NCI-H1092 treated with DMSO at 0.1 percent for 48 hours (cell line): ENCODE measurements around the gene MYADM.
"Not testable (repeated sequence)": the region's sequence is repeated elsewhere in the genome, so short reads cannot be mapped to it uniquely, and the experiment has no call there.

Experiments used
- DNase-seq: peaks from one replicate; lab custom pipeline; 2025; lab: John Stamatoyannopoulos, UW

MYADM gene

DNA sequence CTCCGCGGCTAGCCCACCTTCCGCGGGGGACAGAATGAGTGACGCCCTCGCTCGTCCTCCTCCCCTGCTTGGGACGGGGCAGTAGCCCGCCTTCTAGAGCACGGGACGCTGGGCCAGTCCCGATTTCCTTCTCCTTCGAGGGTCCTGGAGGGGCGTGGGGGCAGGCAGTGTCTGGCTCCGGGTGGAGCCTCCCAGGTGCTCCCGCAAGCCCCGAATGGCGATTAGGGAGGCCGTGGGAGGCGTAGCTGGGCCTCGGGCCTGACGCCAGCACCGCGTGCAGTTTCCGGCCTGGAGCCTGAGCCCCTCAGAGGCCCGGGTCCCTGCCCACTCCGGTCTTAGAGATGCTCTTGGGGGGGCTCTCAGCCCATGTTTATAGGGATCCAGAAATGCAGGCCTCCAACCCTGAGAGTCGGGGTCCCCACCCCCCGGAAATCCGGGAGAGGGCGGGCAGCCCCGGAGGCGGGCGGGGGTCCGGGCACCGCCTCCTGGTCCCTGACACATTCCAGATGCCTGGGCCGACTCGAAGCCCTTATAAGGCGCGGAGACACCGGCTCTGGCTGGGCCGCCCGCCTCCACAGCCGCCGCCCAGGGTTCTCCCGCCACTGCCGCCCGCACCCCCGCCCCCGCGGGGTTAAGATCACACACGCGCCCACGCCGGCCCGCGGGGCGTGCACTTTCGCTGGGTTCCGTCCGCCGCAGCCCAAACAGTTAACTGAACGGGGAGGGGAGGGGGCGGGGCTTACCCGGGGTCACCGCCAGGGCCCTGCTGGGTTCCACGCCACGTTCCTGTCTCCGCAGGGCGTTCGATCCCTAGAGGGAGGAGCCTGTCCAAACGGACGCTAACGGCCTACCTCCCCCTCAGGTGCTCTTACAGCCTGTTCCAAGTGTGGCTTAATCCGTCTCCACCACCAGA lies 1.5 kb downstream of the MYADM start:
- DNase-seq, result peak; percentile 27

DNA sequence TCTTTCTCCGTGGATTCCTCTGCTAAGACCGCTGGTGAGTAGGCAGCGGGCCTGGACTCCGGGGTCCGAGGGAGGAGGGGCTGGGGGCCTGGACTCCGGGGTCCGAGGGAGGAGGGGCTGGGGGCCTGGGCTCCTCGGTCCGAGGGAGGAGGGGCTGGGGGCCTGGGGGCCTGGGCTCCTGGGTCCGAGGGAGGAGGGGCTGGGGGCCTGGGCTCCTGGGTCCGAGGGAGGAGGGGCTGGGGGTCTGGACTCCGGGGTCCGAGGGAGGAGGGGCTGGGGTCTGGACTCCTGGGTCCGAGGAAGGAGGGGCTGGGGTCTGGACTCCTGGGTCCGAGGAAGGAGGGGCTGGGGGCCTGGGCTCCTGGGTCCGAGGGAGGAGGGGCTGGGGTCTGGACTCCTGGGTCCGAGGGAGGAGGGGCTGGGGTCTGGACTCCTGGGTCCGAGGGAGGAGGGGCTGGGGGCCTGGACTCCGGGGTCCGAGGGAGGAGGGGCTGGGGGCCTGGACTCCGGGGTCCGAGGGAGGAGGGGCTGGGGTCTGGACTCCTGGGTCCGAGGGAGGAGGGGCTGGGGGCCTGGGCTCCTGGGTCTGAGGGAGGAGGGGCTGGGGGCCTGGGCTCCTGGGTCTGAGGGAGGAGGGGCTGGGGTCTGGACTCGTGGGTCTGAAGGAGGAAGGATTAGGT lies 2.3 kb downstream of the MYADM start:
- DNase-seq, result not testable (repeated sequence)

DNA sequence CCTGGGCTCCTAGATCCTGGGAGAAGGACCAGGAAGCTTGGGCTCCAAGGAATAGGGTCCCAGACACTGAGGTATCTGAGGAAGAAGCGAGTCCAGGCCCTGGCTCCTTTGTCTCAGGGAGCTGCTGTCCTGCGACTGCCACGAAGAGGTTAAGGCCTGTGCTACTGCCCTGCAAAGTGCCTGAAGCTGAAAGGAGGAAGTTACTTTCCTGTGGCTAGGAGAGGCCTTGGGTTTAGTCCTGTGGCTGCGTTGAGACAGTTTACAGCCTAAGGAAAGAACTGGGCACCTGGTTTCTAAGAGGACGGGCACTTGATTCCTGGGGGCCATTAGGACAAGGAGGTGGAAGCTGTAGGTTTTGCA lies 2.8 kb downstream of the MYADM start:
- DNase-seq, result no peak

DNA sequence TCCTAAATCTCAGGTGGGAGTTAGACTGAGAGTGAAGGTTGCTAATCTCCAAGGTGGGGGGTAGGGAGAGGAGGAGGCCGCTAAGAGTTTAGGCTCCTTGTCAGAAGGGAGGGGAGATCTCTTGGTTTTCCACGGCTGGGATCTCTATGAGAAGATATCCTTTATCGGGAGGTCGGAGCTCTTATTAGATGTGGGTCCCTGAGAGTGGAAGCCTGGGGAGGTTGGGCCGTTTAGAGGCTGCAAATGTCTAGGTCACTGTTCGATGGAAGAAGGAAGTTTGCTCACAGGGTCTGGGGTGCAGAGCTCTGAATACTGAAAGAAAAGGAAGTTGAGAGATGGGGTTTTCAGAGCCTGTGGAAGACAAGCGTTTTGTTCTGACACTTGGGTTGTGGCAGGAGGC lies 3.8 kb downstream of the MYADM start:
- no peak for DNase-seq

DNA sequence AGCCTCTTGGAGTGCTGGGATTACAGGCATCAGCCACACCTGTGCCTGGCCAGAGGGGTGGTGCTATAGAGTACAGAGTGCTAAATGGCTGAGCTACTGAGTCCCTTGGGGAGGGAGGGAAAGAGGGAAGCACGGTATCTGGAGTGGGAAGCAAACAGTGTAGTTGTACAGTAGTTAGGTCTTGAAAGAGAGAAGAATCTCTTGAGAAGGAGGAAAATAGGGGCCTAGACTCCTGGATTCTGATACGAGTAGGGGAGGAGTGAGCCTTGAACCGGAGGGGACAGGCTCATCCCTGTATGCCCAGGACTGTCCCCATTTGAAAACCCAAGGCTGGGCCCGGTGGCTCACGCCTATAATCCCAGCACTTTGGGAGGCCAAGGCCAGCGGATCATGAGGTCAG lies 5.1 kb downstream of the MYADM start:
- no peak for DNase-seq

DNA sequence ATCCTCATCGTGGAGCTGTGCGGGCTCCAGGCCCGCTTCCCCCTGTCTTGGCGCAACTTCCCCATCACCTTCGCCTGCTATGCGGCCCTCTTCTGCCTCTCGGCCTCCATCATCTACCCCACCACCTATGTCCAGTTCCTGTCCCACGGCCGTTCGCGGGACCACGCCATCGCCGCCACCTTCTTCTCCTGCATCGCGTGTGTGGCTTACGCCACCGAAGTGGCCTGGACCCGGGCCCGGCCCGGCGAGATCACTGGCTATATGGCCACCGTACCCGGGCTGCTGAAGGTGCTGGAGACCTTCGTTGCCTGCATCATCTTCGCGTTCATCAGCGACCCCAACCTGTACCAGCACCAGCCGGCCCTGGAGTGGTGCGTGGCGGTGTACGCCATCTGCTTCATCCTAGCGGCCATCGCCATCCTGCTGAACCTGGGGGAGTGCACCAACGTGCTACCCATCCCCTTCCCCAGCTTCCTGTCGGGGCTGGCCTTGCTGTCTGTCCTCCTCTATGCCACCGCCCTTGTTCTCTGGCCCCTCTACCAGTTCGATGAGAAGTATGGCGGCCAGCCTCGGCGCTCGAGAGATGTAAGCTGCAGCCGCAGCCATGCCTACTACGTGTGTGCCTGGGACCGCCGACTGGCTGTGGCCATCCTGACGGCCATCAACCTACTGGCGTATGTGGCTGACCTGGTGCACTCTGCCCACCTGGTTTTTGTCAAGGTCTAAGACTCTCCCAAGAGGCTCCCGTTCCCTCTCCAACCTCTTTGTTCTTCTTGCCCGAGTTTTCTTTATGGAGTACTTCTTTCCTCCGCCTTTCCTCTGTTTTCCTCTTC lies 6.3 kb downstream of the MYADM start:
- no peak for DNase-seq

DNA sequence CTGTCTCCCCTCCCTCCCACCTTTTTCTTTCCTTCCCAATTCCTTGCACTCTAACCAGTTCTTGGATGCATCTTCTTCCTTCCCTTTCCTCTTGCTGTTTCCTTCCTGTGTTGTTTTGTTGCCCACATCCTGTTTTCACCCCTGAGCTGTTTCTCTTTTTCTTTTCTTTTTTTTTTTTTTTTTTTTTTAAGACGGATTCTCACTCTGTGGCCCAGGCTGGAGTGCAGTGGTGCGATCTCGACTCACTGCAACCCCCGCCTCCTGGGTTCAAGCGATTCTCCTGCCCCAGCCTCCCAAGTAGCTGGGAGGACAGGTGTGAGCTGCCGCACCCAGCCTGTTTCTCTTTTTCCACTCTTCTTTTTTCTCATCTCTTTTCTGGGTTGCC lies 6.9 kb downstream of the MYADM start:
- DNase-seq, result no peak

DNA sequence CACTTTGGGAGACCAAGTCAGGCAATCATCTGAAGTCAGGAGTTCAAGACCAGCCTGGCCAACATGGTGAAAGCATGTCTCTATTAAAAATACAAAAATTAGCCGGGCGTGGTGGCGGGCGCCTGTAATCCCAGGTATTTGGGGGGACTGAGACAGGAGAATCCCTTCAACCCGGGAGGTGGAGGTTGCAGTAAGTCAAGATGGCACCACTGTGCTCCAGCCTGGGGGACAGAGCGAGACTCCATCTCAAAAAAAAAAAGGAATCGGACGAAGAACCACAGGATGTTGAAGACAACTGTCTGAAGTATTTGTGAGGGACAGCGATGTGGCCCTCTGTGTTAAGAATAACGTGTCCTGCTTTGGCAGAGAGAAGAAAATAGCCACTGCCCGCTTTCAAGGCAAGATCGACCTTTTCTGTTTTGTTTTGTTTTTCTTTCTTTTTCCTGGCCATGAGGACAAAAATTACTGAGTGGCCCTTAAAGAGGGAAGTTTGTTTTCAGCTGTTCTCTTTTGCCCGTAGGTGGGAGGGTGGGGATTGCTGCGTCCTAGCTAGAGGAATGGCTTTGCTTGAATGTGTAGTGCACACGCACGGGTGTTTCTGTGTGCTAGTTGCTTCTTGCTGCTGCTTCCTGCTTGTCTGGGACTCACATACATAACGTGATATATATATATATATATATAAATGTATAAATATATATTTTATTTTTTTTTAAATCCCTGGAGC lies 8.1 kb downstream of the MYADM start:
- no peak for DNase-seq

DNA sequence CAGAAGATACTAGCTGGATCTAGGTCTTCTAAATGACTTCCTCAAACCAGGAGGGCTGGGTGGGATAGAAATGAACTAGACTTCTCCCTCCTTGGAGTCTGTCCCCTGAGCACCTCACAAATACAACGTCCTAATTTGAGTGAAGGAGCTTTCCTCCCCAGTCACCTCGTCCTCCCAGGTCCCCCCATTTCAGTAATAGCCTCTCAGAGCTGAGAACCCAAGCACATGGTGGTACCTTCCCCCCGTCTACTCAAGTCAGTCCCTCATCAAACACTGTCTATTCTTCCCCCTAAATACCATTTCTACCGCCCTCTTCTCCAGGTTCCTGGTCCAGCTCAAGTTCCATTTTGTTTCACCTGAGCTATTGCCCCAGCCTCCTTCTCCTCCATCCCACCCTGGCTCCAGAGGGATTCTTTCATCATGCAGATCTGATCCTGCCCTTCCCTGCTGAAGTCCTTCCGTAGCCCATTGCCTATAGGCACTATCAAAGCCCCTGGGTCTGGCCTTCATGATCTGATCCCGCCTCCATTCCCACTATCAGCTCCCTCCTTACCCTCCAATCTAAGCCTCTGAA lies 9.1 kb downstream of the MYADM start:
- DNase-seq, result no peak

DNA sequence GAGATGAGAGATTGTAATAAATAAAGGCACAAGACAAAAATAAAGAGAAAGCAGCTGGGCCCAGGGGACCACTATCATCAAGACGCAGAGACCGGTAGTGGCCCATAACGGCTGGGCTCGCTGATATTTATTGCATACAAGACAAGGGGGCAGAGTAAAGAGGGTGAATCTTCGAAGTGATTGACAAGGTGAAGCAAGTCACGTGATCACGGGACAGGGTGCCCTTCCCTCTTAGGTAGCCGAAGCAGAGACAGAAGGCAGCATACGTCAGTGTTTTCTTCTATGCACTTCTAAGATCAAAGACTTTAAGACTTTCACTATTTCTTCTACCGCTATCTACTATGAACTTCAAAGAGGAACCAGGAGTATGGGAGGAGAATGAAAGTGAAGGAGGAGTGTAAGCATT lies 9.7 kb downstream of the MYADM start:
- DNase-seq, result no peak

DNA sequence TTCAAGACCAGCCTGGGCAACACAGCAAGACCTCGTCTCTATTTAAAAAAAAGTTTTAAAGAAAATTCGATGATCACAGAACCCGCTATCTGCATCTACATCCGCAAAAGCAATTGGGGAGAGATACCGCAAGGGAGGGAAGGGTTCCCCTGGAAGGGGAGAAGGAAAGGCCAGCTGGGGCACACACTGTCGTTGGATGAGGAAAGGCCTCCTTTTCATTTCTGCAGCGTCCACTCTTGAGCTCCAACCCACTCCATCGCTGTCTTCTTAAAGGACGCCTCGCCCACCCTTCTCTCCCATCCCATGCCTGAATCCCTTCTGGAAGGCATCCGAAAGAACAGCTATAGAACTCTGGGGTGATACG lies 11.1 kb downstream of the MYADM start:
- no peak for DNase-seq

DNA sequence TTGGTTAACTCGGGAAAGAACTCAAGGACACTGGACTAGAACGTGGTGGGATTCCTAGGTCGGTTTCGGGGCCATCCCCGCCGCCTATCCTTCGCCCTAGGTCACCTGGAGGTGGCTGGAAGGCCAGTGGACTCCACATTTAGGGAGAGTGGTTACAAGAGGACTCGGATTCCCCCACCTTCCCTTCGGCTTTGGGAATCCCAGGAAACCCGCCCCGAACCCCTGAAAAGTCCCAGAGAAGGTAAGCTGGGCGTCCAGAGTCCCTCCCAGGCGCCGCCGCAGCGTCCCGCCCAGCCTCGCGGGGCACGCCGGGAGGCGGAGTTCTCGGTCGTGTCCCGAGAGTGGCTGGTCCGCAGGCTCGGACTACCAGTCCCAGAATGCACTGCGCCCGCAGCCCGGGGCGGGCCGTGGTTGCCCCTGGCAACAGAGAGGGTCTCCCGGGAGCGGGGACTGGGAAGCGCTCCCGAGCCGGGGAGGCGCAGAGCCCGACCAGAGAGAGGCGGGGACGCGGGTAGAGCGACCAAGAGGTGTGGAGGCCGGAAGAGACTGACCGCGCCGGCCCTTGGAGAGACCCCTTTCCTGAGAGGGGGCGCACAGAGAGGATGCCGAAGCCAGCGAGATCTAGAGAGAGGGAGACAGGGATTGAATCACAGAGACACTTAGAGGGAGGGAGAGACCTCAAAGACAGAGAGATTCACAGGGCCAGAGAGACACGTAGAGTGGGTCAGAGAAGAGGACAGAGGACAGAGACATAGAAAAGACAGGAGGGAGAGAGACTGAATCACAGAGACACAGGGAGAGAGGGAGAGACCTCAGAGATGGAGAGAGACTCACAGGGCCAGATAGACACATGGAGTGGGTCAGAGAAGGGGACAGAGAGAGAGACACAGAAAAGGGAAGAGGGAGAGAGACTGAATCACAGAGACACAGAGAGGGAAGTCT lies 11.7 kb downstream of the MYADM start:
- peak; percentile 89 for DNase-seq

DNA sequence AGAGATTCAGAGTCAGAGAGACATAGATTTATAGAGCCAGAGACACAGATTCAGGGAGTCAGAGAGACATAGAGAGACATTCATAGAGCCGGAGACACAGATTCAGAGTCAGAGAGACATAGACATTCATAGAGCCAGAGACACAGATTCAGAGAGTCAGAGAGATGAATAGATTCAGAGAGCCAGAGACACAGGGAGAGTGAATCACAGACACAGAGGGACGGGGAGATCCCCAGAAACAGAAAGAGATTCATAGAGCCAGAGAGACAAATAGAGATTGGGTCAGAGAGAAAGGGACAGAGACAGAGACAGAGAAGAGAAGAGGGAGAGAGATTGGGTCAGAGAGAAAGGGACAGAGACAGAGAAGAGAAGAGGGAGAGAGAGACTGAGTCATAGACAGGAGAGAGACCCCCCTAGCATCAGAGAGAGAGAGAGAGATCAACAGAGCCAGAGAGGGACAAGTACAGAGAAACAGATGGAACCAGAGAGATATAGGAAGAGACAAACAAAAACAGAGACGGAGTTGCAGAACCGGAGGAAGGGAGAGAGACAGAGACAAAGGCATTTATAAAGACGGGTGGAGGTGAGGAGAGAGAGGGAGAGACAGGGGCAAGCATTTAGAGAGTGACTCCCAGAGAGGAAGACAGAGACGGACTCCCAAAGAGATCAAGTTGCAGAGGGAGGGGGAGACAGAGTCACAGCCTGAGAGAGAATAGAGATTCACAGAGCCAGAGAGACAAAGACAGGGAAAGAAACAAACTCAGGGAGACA lies 13.2 kb downstream of the MYADM start:
- DNase-seq, result no peak

DNA sequence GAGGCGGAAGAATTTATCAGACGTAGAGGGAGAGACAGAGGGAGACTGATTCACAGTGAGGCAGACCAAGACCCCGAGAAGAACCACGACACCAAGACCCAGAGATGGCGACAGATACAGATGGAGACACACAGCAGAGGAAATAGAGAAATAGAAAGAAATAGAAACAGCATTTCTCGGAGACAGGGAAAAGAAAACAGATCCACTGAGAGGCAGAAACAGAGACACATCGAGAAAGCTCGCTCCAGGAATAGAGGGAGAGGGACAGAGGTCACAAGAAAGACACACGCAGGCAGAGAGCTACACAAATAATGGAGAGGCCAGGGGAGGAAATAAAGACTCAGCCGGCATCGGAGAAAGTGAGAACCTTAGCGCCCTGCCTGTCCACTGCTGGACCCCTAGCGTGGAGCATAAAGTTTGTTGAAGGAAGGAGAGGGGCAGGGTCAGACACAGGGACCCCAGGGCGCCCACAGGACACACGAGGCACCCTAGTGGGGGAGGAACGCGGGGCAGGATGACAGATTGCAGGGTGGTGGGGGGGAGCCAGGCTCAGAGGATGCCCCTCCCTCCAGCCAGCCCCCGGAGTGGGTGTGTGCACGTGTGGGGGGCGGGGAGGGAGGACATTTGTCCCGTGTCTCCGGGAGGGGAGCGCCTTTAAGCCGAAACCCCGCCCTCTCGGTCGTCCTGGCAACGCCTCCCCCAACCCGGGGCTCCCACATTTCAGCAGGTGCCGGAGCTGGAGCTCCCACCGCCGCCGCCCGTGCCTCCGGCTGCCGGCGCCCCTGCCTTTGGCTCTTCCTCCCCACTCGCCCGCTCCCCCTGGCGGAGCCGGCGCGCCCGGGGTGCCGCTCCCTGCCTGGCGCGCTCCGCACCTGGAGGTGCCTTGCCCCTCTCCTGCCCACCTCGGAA lies 14.1 kb downstream of the MYADM start, which contains the start of gene PRKCG:
Gene PRKCG, plus strand, starts transcription at position 716 of the 909 bp plus-strand sequence. CDS start 298 bp downstream, outside the sequence.
- no peak for DNase-seq

DNA sequence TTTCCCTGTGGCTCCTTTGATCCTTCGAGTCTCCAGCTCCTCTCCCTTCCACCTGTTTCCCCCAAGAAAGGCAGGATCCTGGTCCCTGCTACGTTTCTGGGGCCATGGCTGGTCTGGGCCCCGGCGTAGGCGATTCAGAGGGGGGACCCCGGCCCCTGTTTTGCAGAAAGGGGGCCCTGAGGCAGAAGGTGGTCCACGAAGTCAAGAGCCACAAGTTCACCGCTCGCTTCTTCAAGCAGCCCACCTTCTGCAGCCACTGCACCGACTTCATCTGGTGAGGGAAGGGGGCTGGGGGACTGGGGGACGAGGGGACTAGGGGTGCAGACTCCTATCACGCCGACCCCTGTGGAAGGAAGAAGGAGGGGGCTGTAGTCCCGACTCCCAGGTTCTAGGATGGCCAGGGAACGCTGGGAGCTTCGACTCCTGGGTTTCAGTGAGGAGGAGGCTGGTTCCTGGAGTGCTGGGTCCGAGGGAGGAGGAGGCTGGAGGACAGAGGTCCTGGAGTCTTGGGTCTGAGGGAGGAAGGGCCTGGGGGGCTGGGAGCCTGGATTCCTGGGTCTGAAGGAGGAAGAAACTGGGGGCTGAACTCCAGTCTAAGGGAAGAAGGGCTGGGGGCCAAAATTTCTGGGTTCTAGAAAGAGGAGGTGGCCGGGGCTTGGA lies 14.8 kb downstream of the MYADM start:
- no peak for DNase-seq

DNA sequence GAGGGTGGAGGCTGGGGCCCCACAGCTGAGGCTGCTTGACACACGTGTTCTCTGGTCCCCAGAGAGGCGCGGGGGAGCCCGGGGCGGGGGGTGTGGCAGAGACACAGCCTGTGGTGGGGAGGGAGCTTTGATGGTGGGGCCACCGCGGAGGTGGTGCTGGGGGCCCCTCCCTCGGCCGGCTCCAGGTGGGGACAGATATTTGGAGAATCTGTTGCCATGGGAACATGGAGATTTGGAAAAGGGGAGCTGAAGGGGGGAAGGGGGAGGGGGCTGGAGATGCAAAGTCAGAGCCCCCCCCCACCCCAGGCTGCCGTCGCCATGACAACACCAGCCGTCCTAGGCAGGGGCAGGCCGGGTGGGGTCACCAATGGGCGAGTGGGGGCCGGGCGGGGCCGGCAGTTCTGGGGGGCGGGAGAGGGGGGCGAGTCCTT lies 15.6 kb downstream of the MYADM start:
- no peak for DNase-seq

DNA sequence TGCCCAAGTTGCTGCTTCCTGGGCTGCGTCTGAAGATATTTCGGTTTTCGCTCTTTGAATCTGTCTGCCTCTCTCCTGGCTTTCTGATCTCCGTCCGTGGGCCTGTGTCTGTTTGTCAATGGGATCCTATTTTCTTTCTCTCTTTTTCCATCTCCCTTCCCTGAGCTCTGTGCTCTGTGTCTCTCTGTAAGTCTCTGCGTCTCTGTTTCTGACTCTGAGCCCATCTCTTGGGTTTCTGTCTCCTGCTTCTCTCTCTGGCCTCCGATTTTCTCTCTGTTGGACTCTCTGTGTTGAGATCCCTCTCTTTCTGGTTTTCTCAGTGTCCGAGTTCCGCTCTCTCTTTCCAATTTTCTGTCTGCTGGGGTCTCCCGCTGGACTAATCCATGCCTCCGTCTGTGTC lies 16.1 kb downstream of the MYADM start:
- no peak for DNase-seq

DNA sequence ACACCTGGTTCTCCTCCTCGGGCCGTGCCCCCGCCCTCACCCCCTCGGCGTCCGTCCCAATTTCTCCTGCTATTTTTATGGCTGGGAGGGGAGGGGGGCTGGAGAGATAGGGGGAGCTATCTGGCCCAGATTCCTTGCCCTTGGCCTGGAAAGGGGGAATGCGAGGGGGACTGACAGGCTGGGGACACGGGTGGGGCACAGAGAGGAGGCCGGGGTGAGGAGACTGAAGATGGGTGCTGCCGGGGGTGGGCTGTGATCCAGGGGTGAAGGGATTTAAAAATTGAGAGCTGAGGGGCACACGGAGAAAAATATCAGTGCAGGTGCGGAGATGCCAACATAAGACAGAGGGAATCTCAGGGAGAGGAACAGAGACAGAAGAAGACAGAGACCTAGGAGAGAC lies 16.6 kb downstream of the MYADM start:
- DNase-seq, result no peak
